HG02840 (cell line): ENCODE measurements around the gene TTC34.
"Not testable (repeated sequence)": the region's sequence is repeated elsewhere in the genome, so short reads cannot be mapped to it uniquely, and the experiment has no call there.

Experiments used
- ATAC-seq: cut with Tn5 transposase; IDR thresholded peaks from one replicate; pipeline ENCODE4 v1.9.1; 2021; ENCODE audit warnings: mild to moderate bottlenecking, moderate library complexity, moderate number of reproducible peaks; ENCODE audit not compliant: unreplicated experiment, low FRiP score

The TTC34 gene

GRCh38 chr1:2781627-2782026 lies 19.9 kb downstream of the TTC34 start:
- no peak for ATAC-seq

GRCh38 chr1:2778220-2778592 lies 23.3 kb downstream of the TTC34 start:
- ATAC-seq, result no peak

DNA sequence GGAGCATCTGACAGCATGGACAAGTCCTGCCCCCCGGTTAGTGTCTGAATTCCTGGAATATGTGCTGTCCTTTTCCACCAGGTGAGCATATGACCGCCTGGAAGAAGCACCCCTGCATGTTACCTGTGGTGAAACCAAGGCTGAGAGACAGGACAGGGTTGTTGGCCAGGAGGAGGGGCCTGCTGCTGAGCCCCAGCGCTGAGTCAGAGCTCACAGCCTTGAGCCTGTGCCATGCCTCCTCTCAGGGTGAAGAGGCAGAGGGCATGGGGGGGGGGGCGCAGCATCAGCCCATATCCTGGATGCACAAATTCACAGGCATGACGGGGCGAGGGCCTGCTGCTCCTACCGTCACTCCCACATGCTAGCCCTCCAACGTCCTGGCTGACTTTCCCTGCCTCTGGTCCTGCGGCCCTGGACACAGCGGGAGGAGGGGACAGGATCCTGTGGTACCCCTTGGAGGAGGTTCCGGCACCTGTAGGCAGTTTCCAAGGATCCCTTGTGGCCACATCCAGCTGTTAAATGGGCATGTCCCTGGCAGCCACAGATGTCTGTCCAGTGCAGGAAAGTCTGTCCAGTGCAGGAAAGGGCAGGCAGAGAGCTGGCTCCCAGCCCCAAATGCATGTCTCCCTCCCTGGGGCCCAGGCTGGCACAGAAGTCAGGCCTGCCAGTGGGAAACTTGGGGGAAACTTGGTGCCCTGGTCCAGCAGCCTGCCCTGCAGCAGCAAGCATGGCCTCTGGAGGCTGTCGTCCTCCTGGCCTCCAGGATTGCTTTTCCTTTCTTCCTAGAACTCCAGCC lies 23.9 kb downstream of the TTC34 start:
- no peak for ATAC-seq

GRCh38 chr1:2775333-2775732 lies 26.2 kb downstream of the TTC34 start:
- ATAC-seq, result not testable (repeated sequence)

DNA sequence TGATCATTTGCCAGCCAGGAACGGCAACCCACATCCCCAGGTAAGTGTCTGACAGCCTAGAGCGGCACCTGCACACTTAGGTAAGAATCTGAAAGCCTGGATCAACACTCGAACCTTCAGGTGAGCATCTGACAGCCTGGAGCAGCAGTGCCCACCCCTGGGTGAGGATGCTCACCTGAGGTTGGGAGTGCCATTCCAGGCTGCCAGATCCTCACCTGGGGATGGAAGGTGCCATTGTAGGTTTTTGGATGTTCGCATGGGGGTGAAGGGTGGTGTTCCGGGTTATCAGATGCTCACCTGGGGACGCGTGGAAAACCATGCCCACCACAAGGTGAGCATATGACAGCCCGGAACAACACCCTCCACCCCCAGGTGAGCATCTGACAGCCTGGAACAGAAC lies 33.4 kb downstream of the TTC34 start:
- ATAC-seq, result not testable (repeated sequence)

DNA sequence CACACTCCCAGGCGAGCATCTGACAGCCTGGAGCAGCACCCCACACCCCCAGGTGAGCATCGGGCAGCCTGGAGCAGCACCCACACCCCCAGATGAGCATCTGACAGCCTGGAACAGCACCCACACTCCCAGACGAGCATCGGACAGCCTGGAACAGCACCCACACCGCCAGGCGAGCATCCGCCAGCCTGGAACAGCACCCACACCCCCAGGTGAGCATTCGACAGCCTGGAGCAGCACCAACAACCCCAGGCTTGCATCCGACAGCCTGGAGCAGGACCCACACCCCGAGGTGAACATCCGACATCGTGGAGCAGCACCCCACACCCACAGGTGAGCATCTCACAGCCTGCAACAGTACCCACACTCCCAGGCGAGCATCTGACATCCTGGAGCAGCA lies 42.1 kb downstream of the TTC34 start:
- ATAC-seq, result not testable (repeated sequence)

DNA sequence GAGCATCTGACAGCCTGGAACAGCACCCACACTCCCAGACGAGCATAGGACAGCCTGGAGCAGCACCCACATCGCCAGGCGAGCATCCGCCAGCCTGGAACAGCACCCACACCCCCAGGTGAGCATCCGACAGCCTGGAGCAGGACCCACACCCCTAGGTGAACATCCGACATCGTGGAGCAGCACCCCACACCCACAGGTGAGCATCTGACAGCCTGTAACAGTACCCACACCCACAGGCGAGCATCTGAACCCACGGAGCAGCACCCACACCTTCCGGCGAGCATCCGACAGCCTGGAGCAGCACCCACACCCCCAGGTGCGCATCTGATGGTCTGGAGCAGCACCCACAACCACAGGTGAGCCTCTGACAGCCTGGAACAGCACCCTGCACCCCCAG lies 44.0 kb downstream of the TTC34 start:
- not testable (repeated sequence) for ATAC-seq

DNA sequence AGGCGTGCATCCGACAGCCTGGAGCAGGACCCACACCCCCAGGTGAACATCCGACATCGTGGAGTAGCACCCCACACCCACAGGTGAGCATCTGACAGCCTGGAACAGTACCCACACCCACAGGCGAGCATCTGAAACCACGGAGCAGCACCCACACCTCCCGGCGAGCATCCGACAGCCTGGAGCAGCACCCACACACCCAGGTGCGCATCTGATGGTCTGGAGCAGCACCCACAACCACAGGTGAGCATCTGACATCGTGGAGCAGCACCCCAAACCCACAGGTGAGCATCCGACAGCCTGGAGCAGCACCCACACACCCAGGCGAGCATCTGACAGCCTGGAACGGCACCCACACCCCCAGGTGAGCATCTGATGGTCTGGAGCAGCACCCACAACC lies 46.1 kb downstream of the TTC34 start:
- not testable (repeated sequence) for ATAC-seq

DNA sequence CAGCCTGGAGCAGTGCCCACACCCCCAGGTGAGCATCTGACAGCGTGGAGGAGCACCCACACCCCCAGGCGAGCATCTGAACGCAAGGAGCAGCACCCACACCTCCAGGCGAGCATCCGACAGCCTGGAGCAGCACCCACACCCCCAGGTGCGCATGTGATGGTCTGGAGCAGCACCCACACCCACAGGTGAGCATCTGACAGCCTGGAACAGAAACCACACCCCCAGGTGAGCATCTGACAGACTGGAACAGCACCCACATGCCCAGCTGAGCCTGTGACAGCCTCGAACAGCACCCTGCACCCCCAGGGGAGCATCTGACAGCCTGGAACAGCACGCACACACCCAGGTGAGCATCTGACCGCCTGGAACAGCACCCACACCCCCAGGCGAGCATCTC lies 46.9 kb downstream of the TTC34 start:
- ATAC-seq, result not testable (repeated sequence)

DNA sequence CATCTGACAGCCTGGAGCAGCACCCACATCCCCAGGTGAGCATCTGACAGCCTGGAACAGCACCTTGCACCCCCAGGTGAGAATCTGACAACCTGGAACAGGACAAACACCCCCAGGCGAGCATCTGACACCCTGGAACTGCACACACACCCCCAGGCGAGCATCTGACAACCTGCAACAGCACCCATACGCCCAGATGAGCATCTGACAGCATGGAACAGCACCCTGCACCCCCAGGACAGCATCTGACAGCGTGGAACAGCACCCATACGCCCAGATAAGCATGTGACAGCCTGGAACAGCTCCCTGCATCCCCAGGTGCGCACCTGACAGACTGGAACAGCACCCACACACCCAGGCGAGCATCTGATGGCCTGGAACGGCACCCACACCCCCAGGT lies 49.0 kb downstream of the TTC34 start:
- not testable (repeated sequence) for ATAC-seq

DNA sequence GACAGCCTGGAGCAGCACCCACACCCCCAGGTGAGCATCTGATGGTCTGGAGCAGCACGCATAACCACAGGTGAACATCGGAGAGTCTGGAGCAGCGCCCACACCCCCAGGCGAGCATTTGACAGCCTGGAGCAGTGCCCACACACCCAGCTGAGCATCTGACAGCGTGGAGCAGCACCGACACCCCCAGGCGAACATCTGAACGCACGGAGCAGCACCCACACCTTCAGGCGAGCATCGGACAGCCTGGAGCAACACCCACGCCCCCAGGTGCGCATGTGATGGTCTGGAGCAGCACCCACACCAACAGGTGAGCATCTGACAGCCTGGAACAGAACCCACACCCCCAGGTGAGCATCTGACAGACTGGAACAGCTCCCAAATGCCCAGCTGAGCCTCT lies 49.6 kb downstream of the TTC34 start:
- not testable (repeated sequence) for ATAC-seq

DNA sequence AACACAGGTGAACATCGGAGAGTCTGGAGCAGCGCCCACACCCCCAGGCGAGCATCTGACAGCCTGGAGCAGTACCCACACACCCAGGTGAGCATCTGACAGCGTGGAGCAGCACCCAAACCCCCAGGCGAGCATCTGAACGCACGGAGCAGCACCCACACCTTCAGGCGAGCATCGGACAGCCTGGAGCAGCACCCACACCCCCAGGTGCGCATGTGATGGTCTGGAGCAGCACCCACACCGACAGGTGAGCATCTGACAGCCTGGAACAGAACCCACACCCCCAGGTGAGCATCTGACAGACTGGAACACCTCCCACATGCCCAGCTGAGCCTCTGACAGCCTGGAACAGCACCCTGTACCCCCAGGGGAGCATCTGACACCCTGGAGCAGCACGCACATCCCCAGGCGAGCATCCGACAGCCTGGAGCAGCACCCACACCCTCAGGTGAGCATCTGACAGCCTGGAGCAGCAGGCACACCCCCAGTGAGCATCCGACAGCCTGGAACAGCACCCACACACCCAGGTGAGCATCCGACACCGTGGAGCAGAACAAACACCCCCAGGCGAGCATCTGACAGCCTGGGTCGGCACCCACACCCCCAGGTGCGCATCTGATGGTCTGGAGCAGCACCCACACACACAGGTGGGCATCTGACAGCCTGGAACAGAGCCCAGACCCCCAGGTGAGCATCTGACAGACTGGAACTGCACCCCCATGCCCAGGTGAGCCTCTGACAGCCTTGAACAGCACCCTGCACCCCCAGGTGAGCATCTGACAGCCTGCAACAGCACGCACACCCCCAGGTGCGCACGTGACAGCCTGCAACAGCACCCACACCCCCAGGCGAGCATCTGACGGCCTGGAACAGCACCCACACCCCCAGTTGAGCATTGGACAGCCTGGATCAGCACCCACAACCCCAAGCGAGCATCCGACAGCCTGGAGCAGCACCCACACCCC lies 50.4 kb downstream of the TTC34 start:
- not testable (repeated sequence) for ATAC-seq

DNA sequence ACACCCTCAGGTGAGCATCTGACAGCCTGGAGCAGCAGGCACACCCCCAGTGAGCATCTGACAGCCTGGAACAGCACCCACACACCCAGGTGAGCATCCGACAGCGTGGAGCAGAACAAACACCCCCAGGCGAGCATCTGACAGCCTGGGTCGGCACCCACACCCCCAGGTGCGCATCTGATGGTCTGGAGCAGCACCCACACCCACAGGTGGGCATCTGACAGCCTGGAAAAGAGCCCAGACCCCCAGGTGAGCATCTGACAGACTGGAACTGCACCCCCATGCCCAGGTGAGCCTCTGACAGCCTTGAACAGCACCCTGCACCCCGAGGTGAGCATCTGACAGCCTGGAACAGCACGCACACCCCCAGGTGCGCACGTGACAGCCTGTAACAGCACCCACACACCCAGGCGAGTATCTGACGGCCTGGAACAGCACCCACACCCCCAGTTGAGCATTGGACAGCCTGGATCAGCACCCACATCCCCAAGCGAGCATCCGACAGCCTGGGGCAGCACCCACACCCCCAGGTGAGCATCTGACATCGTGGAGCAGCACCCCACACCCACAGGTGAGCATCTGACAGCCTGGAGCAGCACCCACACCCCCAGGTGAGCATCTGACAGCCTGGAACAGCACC lies 51.3 kb downstream of the TTC34 start:
- not testable (repeated sequence) for ATAC-seq

DNA sequence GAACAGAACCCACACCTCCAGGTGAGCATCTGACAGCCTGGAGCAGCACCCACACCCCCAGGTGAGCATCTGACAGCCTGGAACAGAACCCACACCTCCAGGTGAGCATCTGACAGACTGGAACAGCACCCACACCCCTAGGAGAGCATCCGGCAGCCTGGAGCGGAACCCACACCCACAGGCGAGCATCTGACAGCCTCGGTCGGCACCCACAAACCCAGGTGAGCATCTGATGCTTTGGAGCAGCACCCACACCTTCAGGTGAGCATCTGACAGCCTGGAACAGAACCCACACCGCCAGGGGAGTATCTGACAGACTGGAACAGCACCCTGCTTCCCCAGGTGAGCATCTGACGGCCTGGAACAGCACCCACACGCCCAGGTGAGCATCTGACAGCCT lies 52.9 kb downstream of the TTC34 start:
- ATAC-seq, result not testable (repeated sequence)

- ATAC-seq, result not testable (repeated sequence)
Observed at GRCh38 chr1:2694796-2695195, 106.7 kb downstream of the TTC34 start.

- not testable (repeated sequence) for ATAC-seq
Observed at GRCh38 chr1:2690180-2690579, 111.3 kb downstream of the TTC34 start.

DNA sequence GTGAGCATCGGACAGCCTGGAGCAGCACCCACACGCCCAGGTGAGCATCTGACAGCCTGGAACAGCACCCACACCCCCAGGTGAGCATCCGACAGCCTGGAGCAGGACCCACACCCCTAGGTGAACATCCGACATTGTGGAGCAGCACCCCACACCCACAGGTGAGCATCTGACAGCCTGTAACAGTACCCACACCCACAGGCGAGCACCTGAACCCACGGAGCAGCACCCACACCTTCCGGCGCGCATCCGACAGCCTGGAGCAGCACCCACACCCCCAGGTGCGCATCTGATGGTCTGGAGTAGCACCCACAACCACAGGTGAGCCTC lies 113.2 kb downstream of the TTC34 start:
- ATAC-seq, result not testable (repeated sequence)

- ATAC-seq, result not testable (repeated sequence)
Observed at GRCh38 chr1:2687638-2688335, 113.7 kb downstream of the TTC34 start.

GRCh38 chr1:2687174-2687591 lies 114.3 kb downstream of the TTC34 start:
- not testable (repeated sequence) for ATAC-seq
